Pancreas (tissue), 10 donors: Measurements from ENCODE around the gene UBTD2. TPM values are rescaled to one million over a fixed set of nuclear protein-coding genes. Genes with fewer than 3 reads are reported as not detected.

ENCODE experiments used
- ATAC-seq, 4 donors: fragments of 200-7000 bp; cut with Tn5 transposase; one replicate each; pipeline versions ENCODE4 v1.8.0 to v1.9.1; 2020; ENCODE audit warnings: mild to moderate bottlenecking in 4 of 4, moderate library complexity in 4 of 4
- DNase-seq, 6 donors: peaks; one replicate each; pipeline ENCODE4 v3.0.0-alpha.2; 2020
- FAIRE-seq: peaks from 2 replicates; lab custom pipeline; 2012; peaks lifted over from hg19 to GRCh38; lab: Jason Lieb, UNC
- H3K27ac ChIP-seq, 4 donors: fragments of 200-600 bp; sonication (generic); 1 replicate in 3 of 4; 2 replicates in 1 of 4; pipeline versions ENCODE4 v1.5.0 to v1.8.0; 2020
- H3K27me3 ChIP-seq, 4 donors: fragments of 200-600 bp; one replicate each; pipeline ENCODE4 v1.8.0; 2021
- H3K36me3 ChIP-seq, 3 donors: fragments of 200-600 bp; sonication (generic) in 1 of 3; one replicate each; pipeline versions ENCODE4 v1.5.0 to v1.8.0; 2020 to 2021
- H3K4me1 ChIP-seq, 3 donors: fragments of 200-600 bp; one replicate each; pipeline ENCODE4 v1.8.0; 2021
- H3K4me3 ChIP-seq, 4 donors: fragments of 200-600 bp; sonication (generic) in 2 of 4; one replicate each; pipeline versions ENCODE4 v1.5.0 to v1.8.0; 2020 to 2021
- H3K9me3 ChIP-seq, 4 donors: fragments of 200-600 bp; one replicate each; pipeline ENCODE4 v1.8.0; 2021
- WGBS, 2 donors: extraction: QIAGEN DNeasy Blood & Tissue Kit; methylation state at CpG; one replicate each; pipeline ENCODE4 v1.1.7; 2013; 5-methylcytosine and 5-hydroxymethylcytosine counted together
- intact Hi-C, 3 donors: fragments of 100-400 bp; cut with DNase I; formaldehyde crosslinking; loops; one replicate each; pipeline versions ENCODE4 v1.11.1 to v1.14.2; 2022
- polyA plus RNA-seq, 2 donors: library from polyadenylated mRNA; stranded (reverse); fragments of 200-250 nt; gene quantifications; one replicate each; pipeline ENCODE4 v1.2.3, GENCODE V29; 2013
- total RNA-seq, 6 donors: library from RNA; stranded (reverse); fragmentation: NEBNext Ultra II Directional in 4 of 6; extraction: Animal tissue kit (Norgen Biotek cat#: 25700) in 4 of 6; gene quantifications; one replicate each; pipeline versions ENCODE4 v1.2.1 to v1.2.4, GENCODE V29; 2021 to 2023
- TF ChIP-seq, protein P1 (sequence below), 4 donors: fragments of 200-600 bp; sonication (generic) in 3 of 4; IDR thresholded peaks; one replicate each; pipeline versions ENCODE4 v1.5.0 to v1.8.0; 2021; ENCODE audit warnings: antibody characterized with exemption in 4 of 4
- donor health status: healthy with polysubstance abuse.
- donor health status: DM: no; HTN: no; CAD: no; lungs with moderate emphysema.
- donor health status: DM: no; HTN: no; CAD: no.
- donor health status: control.
- donor health status: control.
- donor health status: Bipolar disorder and iron deficiency.
- donor health status: DM: yes; HTN: yes; CAD: no.
- donor health status: DM: no; HTN: no; CAD: no.
- donor health status: DM: no; HTN: no; CAD: no.
- donor health status: DM: yes; HTN: yes; CAD: no.

Gene UBTD2
- total and polyA plus RNA-seq, 8 donors: 4.5 to 12.9 (median 6.9) TPM

- no peaks in the 10 kb centered on the region for H3K27me3 ChIP-seq
- peaks cover 0 to 4% (median 0%) of the 10 kb centered on the region in 3 donors for H3K4me1 ChIP-seq
- 89 to 94% methylated on average over 4 of the region's 4 CpGs for WGBS, 2 donors
- H3K36me3 ChIP-seq: no peaks in the 10 kb centered on the region
- ATAC-seq (no peak), DNase-seq (no peak), FAIRE-seq (no peak)
- no peak overlapping the region for H3K4me3 ChIP-seq
- H3K9me3 ChIP-seq: no peaks in the 10 kb centered on the region
- no peak overlapping the region for H3K27ac ChIP-seq
- intact Hi-C loops: no loop called here
- TF ChIP-seq, protein P1, sequence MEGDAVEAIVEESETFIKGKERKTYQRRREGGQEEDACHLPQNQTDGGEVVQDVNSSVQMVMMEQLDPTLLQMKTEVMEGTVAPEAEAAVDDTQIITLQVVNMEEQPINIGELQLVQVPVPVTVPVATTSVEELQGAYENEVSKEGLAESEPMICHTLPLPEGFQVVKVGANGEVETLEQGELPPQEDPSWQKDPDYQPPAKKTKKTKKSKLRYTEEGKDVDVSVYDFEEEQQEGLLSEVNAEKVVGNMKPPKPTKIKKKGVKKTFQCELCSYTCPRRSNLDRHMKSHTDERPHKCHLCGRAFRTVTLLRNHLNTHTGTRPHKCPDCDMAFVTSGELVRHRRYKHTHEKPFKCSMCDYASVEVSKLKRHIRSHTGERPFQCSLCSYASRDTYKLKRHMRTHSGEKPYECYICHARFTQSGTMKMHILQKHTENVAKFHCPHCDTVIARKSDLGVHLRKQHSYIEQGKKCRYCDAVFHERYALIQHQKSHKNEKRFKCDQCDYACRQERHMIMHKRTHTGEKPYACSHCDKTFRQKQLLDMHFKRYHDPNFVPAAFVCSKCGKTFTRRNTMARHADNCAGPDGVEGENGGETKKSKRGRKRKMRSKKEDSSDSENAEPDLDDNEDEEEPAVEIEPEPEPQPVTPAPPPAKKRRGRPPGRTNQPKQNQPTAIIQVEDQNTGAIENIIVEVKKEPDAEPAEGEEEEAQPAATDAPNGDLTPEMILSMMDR (IDR thresholded peaks at IDR 0.05): no peak
These were observed 99.7 kb downstream of the UBTD2 start for GRCh38 chr5:172183881-172184280.

DNA sequence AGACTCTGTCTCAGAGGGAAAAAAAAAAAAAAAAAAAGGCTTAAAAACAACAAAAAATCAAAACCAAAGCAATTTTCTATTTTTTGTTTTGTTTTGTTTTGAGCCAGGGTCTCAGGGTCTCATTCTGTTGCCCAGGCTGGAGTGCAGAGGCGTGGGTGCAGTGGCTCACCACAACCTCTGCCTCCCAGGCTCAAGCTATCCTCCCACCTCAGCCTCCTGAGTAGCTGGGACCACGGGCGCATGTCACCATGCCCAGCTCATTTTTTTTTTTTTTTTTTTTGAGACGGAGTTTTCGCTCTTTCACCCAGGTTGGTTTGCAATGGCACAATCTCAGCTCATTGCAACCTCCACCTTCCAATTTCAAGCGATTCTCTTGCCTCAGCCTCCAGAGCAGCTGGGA lies 101.3 kb downstream of the UBTD2 start:
- Histone ChIP-seq H3K4me1 (peaks cover 0 to 4% (median 0%) of the 10 kb centered on the region in 3 donors), H3K4me3 (no peak overlapping the region), H3K36me3 (no peaks in the 10 kb centered on the region), H3K27me3 (no peaks in the 10 kb centered on the region), H3K27ac (no peak overlapping the region), H3K9me3 (no peaks in the 10 kb centered on the region)
- intact Hi-C loops: no loop called here
- FAIRE-seq (no peak), ATAC-seq (no peak), DNase-seq (no peak)
- TF ChIP-seq, protein P1 (IDR thresholded peaks at IDR 0.05): no peak
- WGBS, 2 donors: 97 to 98% methylated on average over 6 of the region's 6 CpGs

- WGBS, 2 donors: 97 to 98% methylated on average over 9 of the region's 9 CpGs
- DNase-seq (no peak), ATAC-seq (no peak), FAIRE-seq (no peak)
- intact Hi-C loops: no loop called here
- Histone ChIP-seq H3K4me1 (no peaks in the 10 kb centered on the region), H3K27ac (no peak overlapping the region), H3K4me3 (no peak overlapping the region), H3K36me3 (no peaks in the 10 kb centered on the region), H3K27me3 (no peaks in the 10 kb centered on the region), H3K9me3 (no peaks in the 10 kb centered on the region)
- TF ChIP-seq, protein P1 (IDR thresholded peaks at IDR 0.05): no peak
These were observed 102.6 kb downstream of the UBTD2 start for GRCh38 chr5:172180936-172181335.

- intact Hi-C loops: no loop called here
- 78% methylated on average over 18 of the region's 18 CpGs for WGBS, 2 donors
- Histone ChIP-seq H3K4me1 (no peaks in the 10 kb centered on the region), H3K9me3 (no peaks in the 10 kb centered on the region), H3K36me3 (no peaks in the 10 kb centered on the region), H3K4me3 (no peak overlapping the region), H3K27ac (peak overlapping the region in 2 of 4 donors; percentile 11 to 33), H3K27me3 (no peaks in the 10 kb centered on the region)
- TF ChIP-seq, protein P1 (IDR thresholded peaks at IDR 0.05): no peak
- FAIRE-seq (no peak), ATAC-seq (peak in 2 of 4 donors; percentile 12 to 32), DNase-seq (no peak)
These were observed 104.3 kb downstream of the UBTD2 start for GRCh38 chr5:172178991-172179989.
